B cell (primary cell): ENCODE data around the gene CD34. TPM values are rescaled to one million over a fixed set of nuclear protein-coding genes. Genes with fewer than 3 reads are reported as not detected.
"Not testable (repeated sequence)": the region's sequence is repeated elsewhere in the genome, so short reads cannot be mapped to it uniquely, and the experiment has no call there.

Experiments
- ATAC-seq: fragments of 200-7000 bp; cut with Tn5 transposase; one replicate; pipeline ENCODE4 v1.10.0; 2021; ENCODE audit warnings: low read depth, mild to moderate bottlenecking, moderate number of reproducible peaks, moderate library complexity
- CTCF ChIA-PET: fragments of 350-600 bp; sonication (Branson Sonifier 250); formaldehyde crosslinking; loops from one replicate; lab custom pipeline; 2021; ENCODE audit warnings: antibody characterized with exemption, inconsistent platforms; lab: Charles Lee
- POLR2A ChIA-PET: fragments of 350-600 bp; sonication (Branson Sonifier 250); formaldehyde crosslinking; loops from one replicate; lab custom pipeline; 2021; ENCODE audit warnings: antibody characterized with exemption; lab: Charles Lee
- DNase-seq: peaks from one replicate; pipeline ENCODE4 v3.0.0; 2013
- H2AFZ ChIP-seq: 2 replicates; pipeline ENCODE4 v1.6.1; 2012; ENCODE audit warnings: mild to moderate bottlenecking, low read depth, low read length; ENCODE audit not compliant: insufficient read depth, poor library complexity, severe bottlenecking
- H3K27ac ChIP-seq, 2 donors: 1 replicate in 1 of 2; 2 replicates in 1 of 2; pipeline ENCODE4 v1.5.1; 2012 to 2013; ENCODE audit warnings: low read length in 2 of 2, mild to moderate bottlenecking in 2 of 2, moderate library complexity in 1 of 2
- H3K27me3 ChIP-seq, 4 experiments: fragments of 200-600 bp in 1 of 4; sonication (generic) in 1 of 4; replicated peaks in 1 of 4; 1 replicate in 2 of 4; 2 replicates in 2 of 4; pipeline versions ENCODE4 v1.6.1 to v1.7.0; 2013 to 2016; ENCODE audit warnings: low read length in 3 of 4, mild to moderate bottlenecking in 2 of 4, mixed read lengths in 1 of 4, moderate library complexity in 1 of 4; ENCODE audit not compliant: insufficient read depth in 4 of 4, control insufficient read depth in 3 of 4; ENCODE audit errors: control extremely low read depth in 1 of 4
- H3K36me3 ChIP-seq, 2 experiments: replicated peaks in 1 of 2; 1 replicate in 1 of 2; 2 replicates in 1 of 2; pipeline versions ENCODE4 v1.6.1 to v1.7.1; 2013; ENCODE audit warnings: low read length in 1 of 2; ENCODE audit not compliant: insufficient read depth in 2 of 2, control insufficient read depth in 1 of 2; ENCODE audit errors: control extremely low read depth in 1 of 2, extremely low read depth in 1 of 2
- H3K4me1 ChIP-seq, 2 donors: fragments of 200-600 bp in 1 of 2; sonication (generic) in 1 of 2; 1 replicate in 1 of 2; 2 replicates in 1 of 2; pipeline versions ENCODE4 v1.5.1 to v1.6.1; 2013 to 2017; ENCODE audit warnings: low read length in 2 of 2; ENCODE audit not compliant: control insufficient read depth in 2 of 2, insufficient read depth in 2 of 2
- H3K4me2 ChIP-seq: replicated peaks from 2 replicates; pipeline ENCODE3; 2012; ENCODE audit warnings: mild to moderate bottlenecking, low read depth, low read length; ENCODE audit not compliant: poor library complexity, severe bottlenecking
- H3K4me3 ChIP-seq, 5 experiments: fragments of 200-600 bp in 1 of 5; sonication (generic) in 1 of 5; 1 replicate in 3 of 5; 2 replicates in 2 of 5; pipeline versions ENCODE4 v1.5.1 to v1.7.0; 2011 to 2016; ENCODE audit warnings: low read length in 4 of 5, mild to moderate bottlenecking in 4 of 5, low read depth in 2 of 5, control low read depth in 1 of 5, moderate library complexity in 1 of 5; ENCODE audit not compliant: insufficient read depth in 1 of 5; ENCODE audit errors: control extremely low read depth in 1 of 5, extremely low read depth in 1 of 5
- H3K79me2 ChIP-seq: fragments of 200-600 bp; sonication (generic); one replicate; pipeline ENCODE4 v1.6.0; 2016; ENCODE audit warnings: low read length; ENCODE audit not compliant: control insufficient read depth, insufficient read depth
- H3K9ac ChIP-seq: fragments of 200-600 bp; sonication (generic); 2 replicates; pipeline ENCODE4 v1.6.1; 2017; ENCODE audit warnings: mild to moderate bottlenecking, low read length, moderate library complexity
- H3K9me3 ChIP-seq, 3 donors: one replicate each; pipeline versions ENCODE4 v1.6.1 to v1.7.1; 2013; ENCODE audit warnings: low read length in 2 of 3; ENCODE audit not compliant: control insufficient read depth in 2 of 3, insufficient read depth in 1 of 3; ENCODE audit errors: control extremely low read depth in 1 of 3
- H4K20me1 ChIP-seq: 2 replicates; pipeline ENCODE4 v1.6.0; 2012; ENCODE audit warnings: mild to moderate bottlenecking, low read length; ENCODE audit not compliant: insufficient read depth, control insufficient read depth, poor library complexity, severe bottlenecking
- H3K27ac Mint-ChIP-seq: one replicate; pipeline ENCODE4 v1.8.0; 2021; ENCODE audit warnings: mixed read lengths
- H3K27me3 Mint-ChIP-seq: one replicate; pipeline ENCODE4 v1.8.0; 2021; ENCODE audit warnings: mixed read lengths
- H3K4me1 Mint-ChIP-seq: one replicate; pipeline ENCODE4 v1.8.0; 2021; ENCODE audit warnings: mixed read lengths
- H3K4me3 Mint-ChIP-seq: one replicate; pipeline ENCODE4 v1.8.0; 2021; ENCODE audit warnings: mixed read lengths
- H3K9me3 Mint-ChIP-seq: one replicate; pipeline ENCODE4 v1.8.0; 2022; ENCODE audit warnings: mixed read lengths; ENCODE audit not compliant: insufficient read depth
- CTCF ChIP-seq: fragments of 200-600 bp; IDR thresholded peaks from one replicate; pipeline ENCODE4 v1.8.0; 2022; ENCODE audit warnings: antibody characterized with exemption, mild to moderate bottlenecking
- EZH2 ChIP-seq: IDR thresholded peaks from 2 replicates; pipeline ENCODE4 v1.6.1; 2012; ENCODE audit warnings: borderline replicate concordance, low read depth, mild to moderate bottlenecking, moderate library complexity, low read length; ENCODE audit not compliant: insufficient read depth, poor library complexity, severe bottlenecking
- WGBS: methylation state at CpG from one replicate; pipeline ENCODE4 v1.1.5; 2013; ENCODE audit warnings: missing lambda C conversion rate; ENCODE audit not compliant: insufficient coverage; 5-methylcytosine and 5-hydroxymethylcytosine counted together
- intact Hi-C: fragments of 100-400 bp; cut with micrococcal nuclease; formaldehyde crosslinking; loops from one replicate; pipeline ENCODE4 v1.10.0; 2022
- polyA plus RNA-seq: library from polyadenylated mRNA; depleted of rRNA; stranded (reverse); fragments of >200 nt; gene quantifications from 2 replicates; pipeline ENCODE4 v1.2.3, GENCODE V29; 2012
- total RNA-seq, 2 donors: library from RNA; stranded (reverse); fragments of 120-200 nt in 1 of 2; gene quantifications; 1 replicate in 1 of 2; 2 replicates in 1 of 2; pipeline versions ENCODE4 v1.2.3 to v1.2.4, GENCODE V29; 2013 to 2022

The CD34 gene
- total and polyA plus RNA-seq, 2 donors (not counting 1 experiment from before 2014, with no cell fraction given), result not detected

DNA sequence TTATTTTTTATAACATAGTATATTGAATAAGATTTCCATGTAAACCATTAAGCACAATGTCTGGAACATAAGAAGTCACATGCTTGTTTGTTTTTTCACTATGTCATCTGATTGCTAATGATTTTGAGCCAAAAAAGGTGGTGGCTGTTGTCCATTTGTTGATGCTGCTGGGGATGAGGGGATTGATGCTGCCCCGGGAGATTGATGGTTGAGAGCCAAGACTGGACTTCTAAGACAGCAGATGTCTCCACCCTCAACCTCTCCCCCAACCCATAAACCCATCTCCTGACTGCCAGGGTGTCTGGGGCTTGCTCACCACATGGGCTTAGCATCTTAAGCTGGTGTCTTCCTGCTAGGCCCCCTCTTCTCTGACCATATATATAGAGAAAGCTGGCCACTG, 35.8 kb upstream of the CD34 start:
- H2AFZ ChIP-seq, result no peak overlapping the region
- Mint-ChIP-seq H3K4me3 (no peak overlapping the region), H3K9me3 (no peaks in the 10 kb centered on the region), H3K27ac (no peak overlapping the region), H3K27me3 (peaks cover 14% of the 10 kb centered on the region), H3K4me1 (peaks cover 5% of the 10 kb centered on the region)
- no peak for TF ChIP-seq CTCF
- no peak for TF ChIP-seq EZH2
- H3K4me1 ChIP-seq, result no peaks in the 10 kb centered on the region
- H4K20me1 ChIP-seq, result no peaks in the 10 kb centered on the region
- no peak for DNase-seq
- no peak overlapping the region for H3K9ac ChIP-seq
- ChIA-PET POLR2A (no interaction called here), CTCF (interaction anchor here (1.2 to 2.1 kb wide), 2 partner anchors 16 to 60 kb away, joined by 3 to 7 read pairs; no protein-coding TSS in a partner anchor)
- intact Hi-C loops, result no loop called here
- H3K27me3 ChIP-seq, result peaks cover 0 to 12% (median 3%) of the 10 kb centered on the region in 4 experiments
- H3K4me3 ChIP-seq, result no peak overlapping the region
- no peak overlapping the region for H3K27ac ChIP-seq
- no peak overlapping the region for H3K4me2 ChIP-seq
- WGBS, result no CpG with 5 or more reads among the region's 1 CpG
- H3K36me3 ChIP-seq, result no peaks in the 10 kb centered on the region
- H3K79me2 ChIP-seq, result no peaks in the 10 kb centered on the region
- no peaks in the 10 kb centered on the region for H3K9me3 ChIP-seq
- ATAC-seq, result no peak

DNA sequence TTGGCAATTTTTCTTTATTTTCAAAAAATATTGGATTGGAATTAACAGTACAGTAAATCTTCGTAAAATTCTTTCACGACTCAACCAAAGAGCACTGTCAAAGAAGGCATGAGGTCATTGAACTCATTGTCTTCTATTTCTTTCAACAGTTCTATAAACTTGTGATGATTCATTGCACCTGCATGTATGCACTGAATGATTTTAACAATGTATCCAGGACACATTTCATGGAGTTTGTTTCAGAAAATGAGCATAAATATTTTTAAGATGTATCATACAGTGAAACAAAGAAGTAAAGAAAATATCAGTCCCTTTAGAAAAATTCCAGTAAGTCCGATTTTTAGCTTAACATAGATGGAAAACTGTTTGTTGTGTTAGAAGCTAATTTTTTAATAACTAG, 33.6 kb upstream of the CD34 start:
- Histone ChIP-seq H3K27ac (no peak overlapping the region), H3K4me1 (no peaks in the 10 kb centered on the region), H3K9me3 (no peaks in the 10 kb centered on the region), H3K9ac (no peak overlapping the region), H3K4me2 (no peak overlapping the region), H4K20me1 (no peaks in the 10 kb centered on the region), H3K4me3 (no peak overlapping the region), H2AFZ (no peak overlapping the region), H3K27me3 (peaks cover 0 to 14% (median 3%) of the 10 kb centered on the region in 4 experiments), H3K79me2 (no peaks in the 10 kb centered on the region), H3K36me3 (no peaks in the 10 kb centered on the region)
- Mint-ChIP-seq H3K4me3 (no peak overlapping the region), H3K27ac (no peak overlapping the region), H3K9me3 (no peaks in the 10 kb centered on the region), H3K4me1 (peaks cover 5% of the 10 kb centered on the region), H3K27me3 (peaks cover 19% of the 10 kb centered on the region)
- intact Hi-C loops, result no loop called here
- DNase-seq (no peak), ATAC-seq (no peak)
- TF ChIP-seq CTCF, result no peak
- no peak for TF ChIP-seq EZH2
- no CpG with 5 or more reads among the region's 3 CpGs for WGBS
- ChIA-PET CTCF (interaction anchor here (0.8 to 1.6 kb wide), 4 partner anchors 19 to 147 kb away, joined by 3 to 4 read pairs (median 3); no protein-coding TSS in a partner anchor), POLR2A (no interaction called here)

- peak overlapping the region; percentile 60 for H3K4me3 Mint-ChIP-seq
- H3K36me3 ChIP-seq, H3K27ac Mint-ChIP-seq, ATAC-seq, H3K27ac ChIP-seq, H4K20me1 ChIP-seq, H3K9me3 Mint-ChIP-seq, H3K4me1 ChIP-seq, DNase-seq, H3K4me1 Mint-ChIP-seq, H3K9me3 ChIP-seq, H3K79me2 ChIP-seq, intact Hi-C loops, CTCF ChIA-PET: not testable (repeated sequence)
- POLR2A ChIA-PET, result interaction anchor here (0.6 to 0.9 kb wide), 3 partner anchors 20 to 1731 kb away, joined by 3 to 6 read pairs (median 4); no protein-coding TSS in a partner anchor
- peak overlapping the region; percentile 43 for H2AFZ ChIP-seq
- peak overlapping the region; percentile 2 for H3K9ac ChIP-seq
- H3K27me3 Mint-ChIP-seq, result peaks cover 16% of the 10 kb centered on the region
- peak overlapping the region in 1 of 5 experiments; percentile 19 for H3K4me3 ChIP-seq
- H3K27me3 ChIP-seq, result peaks cover 0 to 14% (median 3%) of the 10 kb centered on the region in 4 experiments
- 26% methylated on average over 8 of the region's 14 CpGs for WGBS
- H3K4me2 ChIP-seq, result peak overlapping the region; percentile 26
Observed at GRCh38 chr1:207942337-207942741, 31.4 kb upstream of the CD34 start.
